K562 (cell line): Measurements from ENCODE around the gene CRYBG3. TPM values are rescaled to one million over a fixed set of nuclear protein-coding genes. Genes with fewer than 3 reads are reported as not detected.
"Not testable (repeated sequence)": the region's sequence is repeated elsewhere in the genome, so short reads cannot be mapped to it uniquely, and the experiment has no call there.

Source experiments
- ATAC-seq: fragments of 200-7000 bp; cut with Tn5 transposase; 3 replicates; pipeline ENCODE4 v1.9.1; 2020; ENCODE audit warnings: moderate library complexity
- BruUV-seq: library from RNA; stranded (reverse); fragments of 400-500 nt; replicated peaks from 2 replicates; lab custom pipeline; 2021; lab: Mats Ljungman, UMichigan
- CTCF ChIA-PET: fragments of 300-600 bp; formaldehyde crosslinking; extraction: SDS; loops from one replicate; lab custom pipeline; 2021; ENCODE audit warnings: low intra/inter-chr PET ratio; lab: Yijun Ruan, JAX
- POLR2A ChIA-PET: fragments of 300-600, 350-650 bp; sonication (Branson Sonifier 250); formaldehyde crosslinking; extraction: SDS; loops from one replicate; lab custom pipeline; 2021; ENCODE audit warnings: antibody characterized with exemption, inconsistent platforms; lab: Yijun Ruan, JAX
- DNase-seq, 4 experiments: peaks; one replicate each; pipeline versions ENCODE4 v3.0.0 to v3.0.0-alpha.2; 2011 to 2018; ENCODE audit warnings: low spot score in 3 of 4, mixed read lengths in 3 of 4; ENCODE audit errors: extremely low read depth in 1 of 4
- FAIRE-seq: peaks from 2 replicates; lab custom pipeline; 2011; peaks lifted over from hg19 to GRCh38; lab: Jason Lieb, UNC
- H2AFZ ChIP-seq: 2 replicates; pipeline ENCODE4 v1.6.0; 2011; ENCODE audit warnings: low read depth, low read length, control low read depth, inconsistent platforms
- H3K27ac ChIP-seq: fragments of 200-600 bp; 3 replicates; pipeline ENCODE4 v1.8.0; 2011; ENCODE audit warnings: low read depth, mild to moderate bottlenecking, control low read depth, inconsistent platforms, low read length, moderate library complexity, mixed read lengths; ENCODE audit errors: extremely low read depth
- H3K27me3 ChIP-seq, 2 experiments: fragments of 300-600 bp in 1 of 2; 2 replicates in 1 of 2; 3 replicates in 1 of 2; pipeline versions ENCODE4 v1.6.0 to v1.8.0; 2011; ENCODE audit warnings: inconsistent platforms in 2 of 2, low read length in 2 of 2, mild to moderate bottlenecking in 1 of 2, mixed read lengths in 1 of 2, moderate library complexity in 1 of 2; ENCODE audit not compliant: control insufficient read depth in 2 of 2, insufficient read depth in 2 of 2
- H3K36me3 ChIP-seq: fragments of 300-600 bp; 3 replicates; pipeline ENCODE4 v1.8.0; 2011; ENCODE audit warnings: mild to moderate bottlenecking, low read length, inconsistent platforms; ENCODE audit not compliant: control insufficient read depth, insufficient read depth
- H3K4me1 ChIP-seq, 2 experiments: fragments of 200-600 bp in 1 of 2; replicated peaks in 1 of 2; 2 replicates in 1 of 2; 3 replicates in 1 of 2; pipeline versions ENCODE4 v1.5.1 to v1.8.0; 2011; ENCODE audit warnings: inconsistent platforms in 2 of 2, low read length in 2 of 2, mild to moderate bottlenecking in 1 of 2, mixed read lengths in 1 of 2, moderate library complexity in 1 of 2; ENCODE audit not compliant: control insufficient read depth in 2 of 2, insufficient read depth in 2 of 2
- H3K4me2 ChIP-seq: 2 replicates; pipeline ENCODE4 v1.6.1; 2011; ENCODE audit warnings: low read length, control low read depth, inconsistent platforms, mixed read lengths; ENCODE audit not compliant: insufficient read depth
- H3K4me3 ChIP-seq: fragments of 200-600 bp; sonication (generic), shearing (Covaris generic); 2 replicates; pipeline ENCODE4 v1.5.1; 2016; ENCODE audit warnings: control low read depth, inconsistent platforms
- H3K79me2 ChIP-seq: fragments of 200-600 bp; 3 replicates; pipeline ENCODE4 v1.8.0; 2011; ENCODE audit warnings: low read length, inconsistent platforms; ENCODE audit not compliant: control insufficient read depth, insufficient read depth
- H3K9ac ChIP-seq, 2 experiments: 2 replicates each; pipeline versions ENCODE4 v1.6.0 to v1.6.1; 2011; ENCODE audit warnings: low read depth in 2 of 2, low read length in 2 of 2, control low read depth in 1 of 2, inconsistent platforms in 1 of 2, mild to moderate bottlenecking in 1 of 2, mixed read lengths in 1 of 2; ENCODE audit not compliant: insufficient read depth in 1 of 2
- H3K9me1 ChIP-seq: one replicate; pipeline ENCODE4 v1.6.0; 2011; ENCODE audit warnings: inconsistent platforms, mild to moderate bottlenecking, low read length, moderate library complexity; ENCODE audit not compliant: control insufficient read depth, insufficient read depth
- H3K9me3 ChIP-seq: replicated peaks from 2 replicates; pipeline ENCODE4 v1.5.1; 2011; ENCODE audit warnings: low read depth, low read length, inconsistent platforms; ENCODE audit not compliant: control insufficient read depth, insufficient read depth
- H4K20me1 ChIP-seq: replicated peaks from 2 replicates; pipeline ENCODE4 v1.6.1; 2011; ENCODE audit warnings: low read length, inconsistent platforms, mixed read lengths; ENCODE audit not compliant: control insufficient read depth, insufficient read depth
- NCOA1 ChIP-seq: fragments of 450-650 bp; IDR thresholded peaks from 2 replicates; pipeline ENCODE4 v1.6.1; 2016; ENCODE audit warnings: low read depth
- ZNF589 ChIP-seq: fragments of 200-800 bp; sonication (Bioruptor generic); IDR thresholded peaks from 2 replicates; pipeline ENCODE4 v1.6.1; 2016; ENCODE audit warnings: low read depth, missing genetic modification characterization, missing compliant biosample characterization
- WGBS: fragments of 100-300 bp; shearing (Covaris generic); methylation state at CpG from one replicate; pipeline ENCODE4 v1.1.6; 2016; ENCODE audit warnings: low coverage, mixed read lengths; ENCODE audit not compliant: insufficient coverage; ENCODE audit errors: missing lambda C conversion rate; 5-methylcytosine and 5-hydroxymethylcytosine counted together
- in situ Hi-C: fragments of 300-500 bp; cut with MboI; formaldehyde crosslinking; loops from 4 replicates; pipeline ENCODE4 v1.15.0; 2018; ENCODE audit warnings: inconsistent platforms, mixed read lengths
- intact Hi-C: fragments of 100-400 bp; cut with micrococcal nuclease; formaldehyde crosslinking; loops from 2 replicates; pipeline ENCODE4 v1.14.2; 2022
- polyA plus RNA-seq, 8 experiments: library from polyadenylated mRNA; depleted of rRNA in 4 of 8; stranded (reverse) in 5 of 8; unstranded in 3 of 8; fragments of >200 nt; fragmentation: Nextera tagmentation in 2 of 8; fragmentation: Illumina TruSeq in 1 of 8; extraction: Ambion mirVana in 2 of 8; extraction: Trizol in 1 of 8; gene quantifications; 2 replicates each; pipeline versions ENCODE4 v1.2.1 to v1.2.3, GENCODE V29; 2011 to 2014; ENCODE audit warnings: inconsistent platforms in 1 of 8, missing spikeins in 1 of 8
- total RNA-seq, 7 experiments: library from RNA; depleted of rRNA in 6 of 7; stranded (reverse); fragments of >200 nt in 6 of 7; fragmentation: Illumina TruSeq in 2 of 7; extraction: Trizol in 2 of 7; gene quantifications; 2 replicates each; pipeline versions ENCODE4 v1.2.1 to v1.2.3, GENCODE V29; 2011 to 2021; ENCODE audit warnings: low replicate concordance in 1 of 7
- TF ChIP-seq, protein P1 (sequence below): fragments of 250-450 bp; sonication (Bioruptor Pico); IDR thresholded peaks from 2 replicates; pipeline ENCODE4 v1.4.0; 2020; ENCODE audit warnings: mild to moderate bottlenecking, moderate library complexity, borderline replicate concordance

Gene CRYBG3
- total and polyA plus RNA-seq, 9 of the 15 experiments (the other 6 are each of a cell fraction or from before 2014, with no cell fraction given), result 0.08 to 0.72 (median 0.18) TPM

DNA sequence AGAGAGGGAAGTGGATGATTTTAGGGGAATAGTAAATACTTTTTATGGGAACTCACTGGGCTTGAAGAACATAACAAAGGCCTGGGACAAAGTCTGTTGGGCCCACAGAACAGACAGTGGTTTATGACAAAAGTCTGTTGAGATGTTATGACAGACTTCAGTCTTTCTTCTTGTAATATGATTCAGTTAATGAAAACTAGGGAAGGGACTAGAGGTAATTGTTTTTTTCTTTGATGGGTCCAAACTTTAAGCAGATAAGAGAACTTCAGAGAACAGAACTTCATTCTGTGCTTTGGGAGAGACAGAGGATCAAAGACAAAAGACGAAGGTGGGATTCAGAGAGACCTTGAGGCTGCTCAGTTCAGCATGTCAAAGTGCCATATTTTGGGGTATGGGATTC lies 9.3 kb downstream of the CRYBG3 start (continued):
- TF ChIP-seq NCOA1 (no peak), ZNF589 (CRISPR knock-in tag) (no peak)
- TF ChIP-seq, protein P1, sequence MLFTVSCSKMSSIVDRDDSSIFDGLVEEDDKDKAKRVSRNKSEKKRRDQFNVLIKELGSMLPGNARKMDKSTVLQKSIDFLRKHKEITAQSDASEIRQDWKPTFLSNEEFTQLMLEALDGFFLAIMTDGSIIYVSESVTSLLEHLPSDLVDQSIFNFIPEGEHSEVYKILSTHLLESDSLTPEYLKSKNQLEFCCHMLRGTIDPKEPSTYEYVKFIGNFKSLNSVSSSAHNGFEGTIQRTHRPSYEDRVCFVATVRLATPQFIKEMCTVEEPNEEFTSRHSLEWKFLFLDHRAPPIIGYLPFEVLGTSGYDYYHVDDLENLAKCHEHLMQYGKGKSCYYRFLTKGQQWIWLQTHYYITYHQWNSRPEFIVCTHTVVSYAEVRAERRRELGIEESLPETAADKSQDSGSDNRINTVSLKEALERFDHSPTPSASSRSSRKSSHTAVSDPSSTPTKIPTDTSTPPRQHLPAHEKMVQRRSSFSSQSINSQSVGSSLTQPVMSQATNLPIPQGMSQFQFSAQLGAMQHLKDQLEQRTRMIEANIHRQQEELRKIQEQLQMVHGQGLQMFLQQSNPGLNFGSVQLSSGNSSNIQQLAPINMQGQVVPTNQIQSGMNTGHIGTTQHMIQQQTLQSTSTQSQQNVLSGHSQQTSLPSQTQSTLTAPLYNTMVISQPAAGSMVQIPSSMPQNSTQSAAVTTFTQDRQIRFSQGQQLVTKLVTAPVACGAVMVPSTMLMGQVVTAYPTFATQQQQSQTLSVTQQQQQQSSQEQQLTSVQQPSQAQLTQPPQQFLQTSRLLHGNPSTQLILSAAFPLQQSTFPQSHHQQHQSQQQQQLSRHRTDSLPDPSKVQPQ (CRISPR knock-in tag), result no peak

DNA sequence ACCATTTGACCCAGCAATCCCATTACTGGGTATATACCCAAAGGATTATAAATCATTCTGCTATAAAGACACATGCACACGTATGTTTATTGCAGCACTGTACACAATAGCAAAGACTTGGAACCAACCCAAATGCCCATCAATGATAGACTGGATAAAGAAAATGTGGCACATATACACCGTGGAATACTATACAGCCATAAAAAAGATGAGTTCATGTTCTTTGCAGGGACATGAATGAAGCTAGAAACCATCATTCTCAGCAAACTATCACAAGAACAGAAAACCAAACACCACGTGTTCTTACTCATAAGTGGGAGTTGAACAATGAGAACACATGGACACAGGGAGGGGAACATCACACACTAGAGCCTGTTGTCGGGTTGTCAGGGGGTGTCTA lies 11.4 kb downstream of the CRYBG3 start:
- H3K4me3 ChIP-seq, H3K4me1 ChIP-seq, ATAC-seq, H3K4me2 ChIP-seq, H3K9me1 ChIP-seq, H3K27ac ChIP-seq, H4K20me1 ChIP-seq, BruUV-seq, H2AFZ ChIP-seq, H3K27me3 ChIP-seq, intact Hi-C loops, POLR2A ChIA-PET, FAIRE-seq, H3K36me3 ChIP-seq, CTCF ChIA-PET, DNase-seq, H3K79me2 ChIP-seq, H3K9me3 ChIP-seq, H3K9ac ChIP-seq, in situ Hi-C loops: not testable (repeated sequence)
- WGBS, result 0% methylated on average over 2 of the region's 4 CpGs
